HepG2 (cell line): ENCODE data around the gene PPME1. TPM values are rescaled to one million over a fixed set of nuclear protein-coding genes. Genes with fewer than 3 reads are reported as not detected.

Experiments used
- AHDC1 ChIP-seq: sonication (generic); formaldehyde crosslinking; IDR thresholded peaks from 2 replicates; pipeline ENCODE4 v1.5.1; 2020; ENCODE audit warnings: mild to moderate bottlenecking, missing genetic modification reagents, borderline replicate concordance
- FOXA1 ChIP-seq, 2 experiments: fragments of 450-650 bp in 1 of 2; sonication (generic) in 1 of 2; formaldehyde crosslinking in 1 of 2; IDR thresholded peaks; 2 replicates each; pipeline versions ENCODE4 v1.4.0 to v1.6.1; 2016 to 2020; ENCODE audit warnings: missing genetic modification reagents in 1 of 2
- KIAA2018 ChIP-seq: sonication (generic); formaldehyde crosslinking; IDR thresholded peaks from 2 replicates; pipeline ENCODE4 v1.5.0; 2020; ENCODE audit warnings: mild to moderate bottlenecking, missing genetic modification reagents, borderline replicate concordance
- KLF6 ChIP-seq: IDR thresholded peaks from 2 replicates; pipeline ENCODE4 v1.8.0; 2016; ENCODE audit warnings: missing biosample characterization, missing genetic modification reagents
- MAFF ChIP-seq: IDR thresholded peaks from 2 replicates; pipeline ENCODE4 v1.6.1; 2011; ENCODE audit warnings: low read depth, low read length, improper control_type of control experiment
- PBX3 ChIP-seq: sonication (generic); formaldehyde crosslinking; IDR thresholded peaks from 2 replicates; pipeline ENCODE4 v1.8.1; 2023; ENCODE audit warnings: missing genetic modification reagents, inconsistent platforms, borderline replicate concordance
- PHB2 ChIP-seq: fragments of 450-650 bp; IDR thresholded peaks from 2 replicates; pipeline ENCODE4 v1.6.1; 2018; ENCODE audit not compliant: partially characterized antibody
- POLR2A ChIP-seq, 2 experiments: IDR thresholded peaks; 2 replicates each; pipeline ENCODE4 v1.6.1; 2011; ENCODE audit warnings: low read depth in 2 of 2, low read length in 2 of 2, mild to moderate bottlenecking in 1 of 2, moderate library complexity in 1 of 2; ENCODE audit not compliant: insufficient read depth in 1 of 2
- TERF1 ChIP-seq: sonication (generic); formaldehyde crosslinking; IDR thresholded peaks from 2 replicates; pipeline ENCODE4 v1.8.0; 2022; ENCODE audit warnings: mild to moderate bottlenecking, missing genetic modification reagents, moderate library complexity
- ZFX ChIP-seq: sonication (generic); formaldehyde crosslinking; IDR thresholded peaks from 2 replicates; pipeline ENCODE4 v1.4.0; 2020; ENCODE audit warnings: mild to moderate bottlenecking, low read depth, missing genetic modification reagents, moderate library complexity
- polyA plus RNA-seq, 8 experiments: library from polyadenylated mRNA; depleted of rRNA in 3 of 8; stranded (reverse) in 7 of 8; unstranded in 1 of 8; fragments of >200 nt; fragmentation: Illumina TruSeq in 4 of 8; extraction: Trizol in 4 of 8; gene quantifications; 2 replicates each; pipeline versions ENCODE4 v1.2.1 to v1.2.3, GENCODE V29; 2011 to 2016; ENCODE audit warnings: low read depth in 4 of 8, missing spikeins in 1 of 8, mixed read lengths in 1 of 8; ENCODE audit not compliant: insufficient read depth in 1 of 8
- total RNA-seq, 5 experiments: library from RNA; depleted of rRNA; stranded (reverse); fragments of >200 nt; fragmentation: Illumina TruSeq; extraction: Trizol; gene quantifications; 2 replicates each; pipeline ENCODE4 v1.2.3, GENCODE V29; 2016; ENCODE audit warnings: low read depth in 1 of 5

Gene PPME1
- total and polyA plus RNA-seq, 2 of the 13 experiments (the other 11 are each of a cell fraction or from before 2014, with no cell fraction given) = 31.3 to 56.0 TPM

GRCh38 chr11:74138572-74138971 lies 32.5 kb upstream of the PPME1 start (continued):
- no peak for TF ChIP-seq KIAA2018 (CRISPR knock-in tag)
- no peak for TF ChIP-seq ZFX (CRISPR knock-in tag)
- no peak for TF ChIP-seq FOXA1 (IDR thresholded peaks at IDR 0.05)
- TF ChIP-seq FOXA1 (CRISPR knock-in tag; IDR thresholded peaks at IDR 0.05) = no peak; the same call in 1 of the 2 replicates
- TF ChIP-seq KLF6 (CRISPR knock-in tag) = no peak
- no peak for TF ChIP-seq TERF1 (CRISPR knock-in tag)
- 0 out of 4 replicates have a peak, but pooled peaks of 1 of the 2 experiments have one; percentile 31 for TF ChIP-seq POLR2A (IDR thresholded peaks at IDR 0.05; ENCODE audit: insufficient read depth in 1 of 2, low read depth in 2 of 2, low read length in 2 of 2)
- no peak for TF ChIP-seq PBX3
- TF ChIP-seq PHB2 = no peak
- TF ChIP-seq MAFF = peak; percentile 39; the same call in 1 of the 2 replicates
- TF ChIP-seq AHDC1 = peak; percentile 40; the same call in 1 of the 2 replicates
